Aorta (tissue), 5 donors: ENCODE measurements around the gene KLHL25. TPM values are rescaled to one million over a fixed set of nuclear protein-coding genes. Genes with fewer than 3 reads are reported as not detected.

Experiments used
- ATAC-seq: fragments of 200-7000 bp; cut with Tn5 transposase; one replicate; pipeline ENCODE4 v1.9.1; 2022; ENCODE audit warnings: moderate library complexity; ENCODE audit not compliant: low FRiP score
- DNase-seq, 2 donors: peaks; one replicate each; pipeline ENCODE4 v3.0.0-alpha.2; 2020
- H3K27ac ChIP-seq, 2 donors: one replicate each; pipeline ENCODE4 v1.5.1; 2013; ENCODE audit warnings: low read length in 2 of 2, mild to moderate bottlenecking in 2 of 2, moderate library complexity in 2 of 2, control low read depth in 1 of 2, inconsistent platforms in 1 of 2, low read depth in 1 of 2
- H3K27me3 ChIP-seq, 2 donors: one replicate each; pipeline ENCODE4 v1.6.1; 2013; ENCODE audit warnings: control low read depth in 1 of 2, low read length in 1 of 2, mild to moderate bottlenecking in 1 of 2, moderate library complexity in 1 of 2; ENCODE audit not compliant: insufficient read depth in 2 of 2, control insufficient read depth in 1 of 2
- H3K36me3 ChIP-seq, 2 donors: one replicate each; pipeline ENCODE4 v1.6.1; 2013; ENCODE audit warnings: control low read depth in 1 of 2, low read length in 1 of 2, mild to moderate bottlenecking in 1 of 2; ENCODE audit not compliant: insufficient read depth in 2 of 2, control insufficient read depth in 1 of 2
- H3K4me1 ChIP-seq, 2 donors: one replicate each; pipeline ENCODE4 v1.6.1; 2013; ENCODE audit warnings: low read length in 2 of 2, control low read depth in 1 of 2, mild to moderate bottlenecking in 1 of 2, moderate library complexity in 1 of 2; ENCODE audit not compliant: insufficient read depth in 2 of 2, control insufficient read depth in 1 of 2
- H3K4me3 ChIP-seq, 2 donors: one replicate each; pipeline ENCODE4 v1.5.1; 2013; ENCODE audit warnings: low read length in 2 of 2, control low read depth in 1 of 2, mild to moderate bottlenecking in 1 of 2
- H3K9me3 ChIP-seq: one replicate; pipeline ENCODE4 v1.6.1; 2013; ENCODE audit warnings: mild to moderate bottlenecking, low read length; ENCODE audit not compliant: control insufficient read depth
- WGBS, 2 donors: extraction: QIAGEN DNeasy Blood & Tissue Kit; methylation state at CpG; one replicate each; pipeline ENCODE4 v1.1.7; 2013; 5-methylcytosine and 5-hydroxymethylcytosine counted together
- intact Hi-C, 2 donors: fragments of 100-400 bp; cut with DNase I; formaldehyde crosslinking; loops; one replicate each; pipeline versions ENCODE4 v1.14.2 to v1.15.0; 2022
- microRNA-seq, 2 donors: library from miRNA; unstranded; fragments of <30 nt; microRNA quantifications; one replicate each; pipeline ENCODE4 v1.2.0, GENCODE V29; 2020
- polyA plus RNA-seq, 2 donors: library from polyadenylated mRNA; stranded (reverse); fragments of 200-250 nt; gene quantifications; one replicate each; pipeline ENCODE4 v1.2.3, GENCODE V29; 2013
- total RNA-seq, 2 donors: library from RNA; stranded (reverse); fragmentation: NEBNext Ultra II Directional; extraction: Animal tissue kit (Norgen Biotek cat#: 25700); gene quantifications; one replicate each; pipeline ENCODE4 v1.2.1, GENCODE V29; 2021
- donor health status: healthy with polysubstance abuse.
- donor health status: Bipolar disorder and iron deficiency.
- donor health status: DM: no; HTN: no; CAD: no.
- donor health status: DM: no; HTN: no; CAD: no.
- donor health status: DM: yes; HTN: yes; CAD: no.

KLHL25 gene
- total and polyA plus RNA-seq, 4 donors, result 1.8 to 9.2 (median 5.6) TPM

- Histone ChIP-seq H3K36me3 (peaks cover 0 to 2% of the 10 kb centered on the region in 2 donors), H3K4me3 (no peak overlapping the region), H3K27ac (no peak overlapping the region), H3K27me3 (no peaks in the 10 kb centered on the region), H3K9me3 (no peaks in the 10 kb centered on the region), H3K4me1 (peaks cover 2 to 10% of the 10 kb centered on the region in 2 donors)
- intact Hi-C loops, result no loop called here
- 83 to 86% methylated on average over 7 of the region's 7 CpGs for WGBS, 2 donors
- ATAC-seq, result no peak
- no peak for DNase-seq
Measured at GRCh38 chr15:85711580-85712192, 83.0 kb downstream of the KLHL25 start.

GRCh38 chr15:85710340-85710842 lies 84.3 kb downstream of the KLHL25 start:
- no peak for DNase-seq
- 92 to 97% methylated on average over 7 of the region's 7 CpGs for WGBS, 2 donors
- no peak for ATAC-seq
- intact Hi-C loops, result no loop called here
- Histone ChIP-seq H3K4me3 (no peak overlapping the region), H3K4me1 (peaks cover 2 to 17% of the 10 kb centered on the region in 2 donors), H3K9me3 (no peaks in the 10 kb centered on the region), H3K27ac (no peak overlapping the region), H3K36me3 (peaks cover 0 to 2% of the 10 kb centered on the region in 2 donors), H3K27me3 (no peaks in the 10 kb centered on the region)

Small RNA genes within 50 kb of the gene (microRNA-seq; reads per million reads assigned to microRNA genes)
- gene MIR1276 (0 reads per million in 2 donors), gene MIR548AP (0 reads per million in 2 donors)
